Measurements from ENCODE around the gene ZGRF1. TPM values are rescaled to one million over a fixed set of nuclear protein-coding genes. Genes with fewer than 3 reads are reported as not detected.

The ZGRF1 gene
- total and polyA plus RNA-seq, 9 of the 15 experiments (the other 6 are each of a cell fraction or from before 2014, with no cell fraction given) = 8.8 to 35.2 (median 22.0) TPM

DNA sequence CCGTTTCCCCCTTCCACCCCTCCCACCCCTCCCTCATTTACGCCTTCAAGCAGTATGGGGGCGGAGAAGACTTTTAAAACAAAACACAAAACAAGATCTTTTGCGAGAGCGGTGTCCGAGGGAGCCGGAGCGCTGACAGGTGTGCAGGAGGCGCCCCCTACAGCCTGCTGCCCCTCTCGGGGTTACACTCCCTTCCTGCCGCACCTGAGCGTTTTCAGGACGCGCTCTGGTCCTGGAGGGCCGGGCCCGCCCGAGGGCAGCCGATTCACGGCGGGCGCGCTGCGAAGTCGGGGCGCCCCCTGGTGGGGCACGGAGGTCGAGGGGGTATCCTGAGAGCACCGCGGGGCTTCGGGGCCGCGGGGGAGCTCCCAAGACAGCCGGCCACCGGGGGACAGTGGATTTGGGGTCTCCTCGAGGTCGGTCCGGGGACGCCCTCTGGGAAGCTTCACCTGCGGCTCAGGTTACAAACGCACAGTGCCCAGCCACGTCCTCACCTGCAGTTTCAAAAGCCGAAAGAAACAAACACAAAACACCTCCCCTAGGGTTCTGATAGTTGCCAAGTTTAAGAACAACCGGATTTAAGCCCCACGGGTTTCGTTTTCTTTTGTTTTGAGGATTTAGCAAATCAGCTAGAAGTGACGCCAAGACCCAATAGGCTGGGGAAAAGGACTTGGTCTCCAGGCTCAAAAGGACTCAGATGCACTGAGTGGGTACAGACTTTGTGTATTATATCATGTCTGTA, 112.8 kb downstream of the ZGRF1 start (continued):
- TF ChIP-seq, protein P1, sequence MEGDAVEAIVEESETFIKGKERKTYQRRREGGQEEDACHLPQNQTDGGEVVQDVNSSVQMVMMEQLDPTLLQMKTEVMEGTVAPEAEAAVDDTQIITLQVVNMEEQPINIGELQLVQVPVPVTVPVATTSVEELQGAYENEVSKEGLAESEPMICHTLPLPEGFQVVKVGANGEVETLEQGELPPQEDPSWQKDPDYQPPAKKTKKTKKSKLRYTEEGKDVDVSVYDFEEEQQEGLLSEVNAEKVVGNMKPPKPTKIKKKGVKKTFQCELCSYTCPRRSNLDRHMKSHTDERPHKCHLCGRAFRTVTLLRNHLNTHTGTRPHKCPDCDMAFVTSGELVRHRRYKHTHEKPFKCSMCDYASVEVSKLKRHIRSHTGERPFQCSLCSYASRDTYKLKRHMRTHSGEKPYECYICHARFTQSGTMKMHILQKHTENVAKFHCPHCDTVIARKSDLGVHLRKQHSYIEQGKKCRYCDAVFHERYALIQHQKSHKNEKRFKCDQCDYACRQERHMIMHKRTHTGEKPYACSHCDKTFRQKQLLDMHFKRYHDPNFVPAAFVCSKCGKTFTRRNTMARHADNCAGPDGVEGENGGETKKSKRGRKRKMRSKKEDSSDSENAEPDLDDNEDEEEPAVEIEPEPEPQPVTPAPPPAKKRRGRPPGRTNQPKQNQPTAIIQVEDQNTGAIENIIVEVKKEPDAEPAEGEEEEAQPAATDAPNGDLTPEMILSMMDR (IDR thresholded peaks at IDR 0.05 in 2 of 3, conservative IDR thresholded peaks at IDR 0.05 in 1 of 3; ENCODE audit: insufficient read depth in 2 of 3, low read depth in 1 of 3, low read length in 3 of 3) = peak; percentile 81 to 96 (median 87)
- TF ChIP-seq TOE1 (IDR thresholded peaks at IDR 0.05; ENCODE audit: borderline replicate concordance) = no peak
- TF ChIP-seq TOE1 (CRISPR knock-in tag; IDR thresholded peaks at IDR 0.05; ENCODE audit: borderline replicate concordance, low read depth) = no peak
- TF ChIP-seq HNRNPLL (IDR thresholded peaks at IDR 0.05; ENCODE audit: low read depth, low read length, poor library complexity, severe bottlenecking) = no peak
- TF ChIP-seq ZNF12 (CRISPR knock-in tag; IDR thresholded peaks at IDR 0.05) = no peak
- TF ChIP-seq, protein P2, sequence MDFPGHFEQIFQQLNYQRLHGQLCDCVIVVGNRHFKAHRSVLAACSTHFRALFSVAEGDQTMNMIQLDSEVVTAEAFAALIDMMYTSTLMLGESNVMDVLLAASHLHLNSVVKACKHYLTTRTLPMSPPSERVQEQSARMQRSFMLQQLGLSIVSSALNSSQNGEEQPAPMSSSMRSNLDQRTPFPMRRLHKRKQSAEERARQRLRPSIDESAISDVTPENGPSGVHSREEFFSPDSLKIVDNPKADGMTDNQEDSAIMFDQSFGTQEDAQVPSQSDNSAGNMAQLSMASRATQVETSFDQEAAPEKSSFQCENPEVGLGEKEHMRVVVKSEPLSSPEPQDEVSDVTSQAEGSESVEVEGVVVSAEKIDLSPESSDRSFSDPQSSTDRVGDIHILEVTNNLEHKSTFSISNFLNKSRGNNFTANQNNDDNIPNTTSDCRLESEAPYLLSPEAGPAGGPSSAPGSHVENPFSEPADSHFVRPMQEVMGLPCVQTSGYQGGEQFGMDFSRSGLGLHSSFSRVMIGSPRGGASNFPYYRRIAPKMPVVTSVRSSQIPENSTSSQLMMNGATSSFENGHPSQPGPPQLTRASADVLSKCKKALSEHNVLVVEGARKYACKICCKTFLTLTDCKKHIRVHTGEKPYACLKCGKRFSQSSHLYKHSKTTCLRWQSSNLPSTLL (IDR thresholded peaks at IDR 0.05) = no peak
- no peak for TF ChIP-seq HNRNPUL1 (IDR thresholded peaks at IDR 0.05; ENCODE audit: low read length)
- TF ChIP-seq, protein P3, sequence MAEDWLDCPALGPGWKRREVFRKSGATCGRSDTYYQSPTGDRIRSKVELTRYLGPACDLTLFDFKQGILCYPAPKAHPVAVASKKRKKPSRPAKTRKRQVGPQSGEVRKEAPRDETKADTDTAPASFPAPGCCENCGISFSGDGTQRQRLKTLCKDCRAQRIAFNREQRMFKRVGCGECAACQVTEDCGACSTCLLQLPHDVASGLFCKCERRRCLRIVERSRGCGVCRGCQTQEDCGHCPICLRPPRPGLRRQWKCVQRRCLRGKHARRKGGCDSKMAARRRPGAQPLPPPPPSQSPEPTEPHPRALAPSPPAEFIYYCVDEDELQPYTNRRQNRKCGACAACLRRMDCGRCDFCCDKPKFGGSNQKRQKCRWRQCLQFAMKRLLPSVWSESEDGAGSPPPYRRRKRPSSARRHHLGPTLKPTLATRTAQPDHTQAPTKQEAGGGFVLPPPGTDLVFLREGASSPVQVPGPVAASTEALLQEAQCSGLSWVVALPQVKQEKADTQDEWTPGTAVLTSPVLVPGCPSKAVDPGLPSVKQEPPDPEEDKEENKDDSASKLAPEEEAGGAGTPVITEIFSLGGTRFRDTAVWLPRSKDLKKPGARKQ (CRISPR knock-in tag; IDR thresholded peaks at IDR 0.05) = no peak
- TF ChIP-seq, protein P4, sequence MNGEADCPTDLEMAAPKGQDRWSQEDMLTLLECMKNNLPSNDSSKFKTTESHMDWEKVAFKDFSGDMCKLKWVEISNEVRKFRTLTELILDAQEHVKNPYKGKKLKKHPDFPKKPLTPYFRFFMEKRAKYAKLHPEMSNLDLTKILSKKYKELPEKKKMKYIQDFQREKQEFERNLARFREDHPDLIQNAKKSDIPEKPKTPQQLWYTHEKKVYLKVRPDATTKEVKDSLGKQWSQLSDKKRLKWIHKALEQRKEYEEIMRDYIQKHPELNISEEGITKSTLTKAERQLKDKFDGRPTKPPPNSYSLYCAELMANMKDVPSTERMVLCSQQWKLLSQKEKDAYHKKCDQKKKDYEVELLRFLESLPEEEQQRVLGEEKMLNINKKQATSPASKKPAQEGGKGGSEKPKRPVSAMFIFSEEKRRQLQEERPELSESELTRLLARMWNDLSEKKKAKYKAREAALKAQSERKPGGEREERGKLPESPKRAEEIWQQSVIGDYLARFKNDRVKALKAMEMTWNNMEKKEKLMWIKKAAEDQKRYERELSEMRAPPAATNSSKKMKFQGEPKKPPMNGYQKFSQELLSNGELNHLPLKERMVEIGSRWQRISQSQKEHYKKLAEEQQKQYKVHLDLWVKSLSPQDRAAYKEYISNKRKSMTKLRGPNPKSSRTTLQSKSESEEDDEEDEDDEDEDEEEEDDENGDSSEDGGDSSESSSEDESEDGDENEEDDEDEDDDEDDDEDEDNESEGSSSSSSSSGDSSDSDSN (IDR thresholded peaks at IDR 0.05; ENCODE audit: borderline replicate concordance in 1 of 2, low read depth in 2 of 2, low read length in 2 of 2) = 0 out of 4 replicates have a peak, but pooled peaks have one; percentile 45 to 51
- TF ChIP-seq, protein P5, sequence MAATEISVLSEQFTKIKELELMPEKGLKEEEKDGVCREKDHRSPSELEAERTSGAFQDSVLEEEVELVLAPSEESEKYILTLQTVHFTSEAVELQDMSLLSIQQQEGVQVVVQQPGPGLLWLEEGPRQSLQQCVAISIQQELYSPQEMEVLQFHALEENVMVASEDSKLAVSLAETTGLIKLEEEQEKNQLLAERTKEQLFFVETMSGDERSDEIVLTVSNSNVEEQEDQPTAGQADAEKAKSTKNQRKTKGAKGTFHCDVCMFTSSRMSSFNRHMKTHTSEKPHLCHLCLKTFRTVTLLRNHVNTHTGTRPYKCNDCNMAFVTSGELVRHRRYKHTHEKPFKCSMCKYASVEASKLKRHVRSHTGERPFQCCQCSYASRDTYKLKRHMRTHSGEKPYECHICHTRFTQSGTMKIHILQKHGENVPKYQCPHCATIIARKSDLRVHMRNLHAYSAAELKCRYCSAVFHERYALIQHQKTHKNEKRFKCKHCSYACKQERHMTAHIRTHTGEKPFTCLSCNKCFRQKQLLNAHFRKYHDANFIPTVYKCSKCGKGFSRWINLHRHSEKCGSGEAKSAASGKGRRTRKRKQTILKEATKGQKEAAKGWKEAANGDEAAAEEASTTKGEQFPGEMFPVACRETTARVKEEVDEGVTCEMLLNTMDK (IDR thresholded peaks at IDR 0.05; ENCODE audit: borderline replicate concordance, insufficient read depth, low read depth, low read length, poor library complexity, severe bottlenecking) = peak; percentile 85
- TF ChIP-seq ZNF830 (CRISPR knock-in tag; IDR thresholded peaks at IDR 0.05) = 0 out of 2 replicates have a peak, but pooled peaks have one; percentile 33
- no peak for TF ChIP-seq ZNF76 (CRISPR knock-in tag; IDR thresholded peaks at IDR 0.05; ENCODE audit: borderline replicate concordance)
- no peak for TF ChIP-seq PYGO2 (tag; IDR thresholded peaks at IDR 0.05)
- TF ChIP-seq PCBP1 (IDR thresholded peaks at IDR 0.05; ENCODE audit: low read depth, low read length, poor library complexity, severe bottlenecking) = no peak
- TF ChIP-seq LCOR (CRISPR knock-in tag; IDR thresholded peaks at IDR 0.05) = no peak
- TF ChIP-seq TBP (optimal IDR thresholded peaks at IDR 0.05; ENCODE audit: low read depth, low read length) = peak; percentile 17
